Parietal lobe (tissue), 2 donors: Measurements from ENCODE around the gene RASGRP3. TPM values are rescaled to one million over a fixed set of nuclear protein-coding genes. Genes with fewer than 3 reads are reported as not detected.

ENCODE experiments used
- small RNA-seq: library from RNA; depleted of rRNA; stranded (forward); fragments of <200 nt; gene quantifications from one replicate; pipeline ENCODE3, GENCODE V24; 2014; ENCODE audit warnings: low replicate concordance
- total RNA-seq: library from RNA; depleted of rRNA; stranded (reverse); fragments of >200 nt; gene quantifications from one replicate; pipeline ENCODE4 v1.2.3, GENCODE V29; 2014

The RASGRP3 gene, protein sequence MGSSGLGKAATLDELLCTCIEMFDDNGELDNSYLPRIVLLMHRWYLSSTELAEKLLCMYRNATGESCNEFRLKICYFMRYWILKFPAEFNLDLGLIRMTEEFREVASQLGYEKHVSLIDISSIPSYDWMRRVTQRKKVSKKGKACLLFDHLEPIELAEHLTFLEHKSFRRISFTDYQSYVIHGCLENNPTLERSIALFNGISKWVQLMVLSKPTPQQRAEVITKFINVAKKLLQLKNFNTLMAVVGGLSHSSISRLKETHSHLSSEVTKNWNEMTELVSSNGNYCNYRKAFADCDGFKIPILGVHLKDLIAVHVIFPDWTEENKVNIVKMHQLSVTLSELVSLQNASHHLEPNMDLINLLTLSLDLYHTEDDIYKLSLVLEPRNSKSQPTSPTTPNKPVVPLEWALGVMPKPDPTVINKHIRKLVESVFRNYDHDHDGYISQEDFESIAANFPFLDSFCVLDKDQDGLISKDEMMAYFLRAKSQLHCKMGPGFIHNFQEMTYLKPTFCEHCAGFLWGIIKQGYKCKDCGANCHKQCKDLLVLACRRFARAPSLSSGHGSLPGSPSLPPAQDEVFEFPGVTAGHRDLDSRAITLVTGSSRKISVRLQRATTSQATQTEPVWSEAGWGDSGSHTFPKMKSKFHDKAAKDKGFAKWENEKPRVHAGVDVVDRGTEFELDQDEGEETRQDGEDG
- 12.2 TPM for total RNA-seq

GRCh38 chr2:33476131-33476792 is at the start of gene RASGRP3:
Gene RASGRP3, plus strand, starts transcription at chr2:33476649. Its CDS starts 38,488 bp downstream, at chr2:33515137.

GRCh38 chr2:33599175-33599942 is 122.9 kb downstream of the RASGRP3 start, which contains the start of gene FAM98A:
Gene FAM98A, minus strand, starts transcription at chr2:33599299. Its CDS starts 78 bp downstream, at chr2:33599221.

Small RNAs within 50 kb of the gene (small RNA-seq; reads per million reads assigned to genes)
- gene ATP6V0E1P3: not detected

Other genes starting within 250 kb of the RASGRP3 start
- gene FAM98A, start 122.7 kb downstream of the RASGRP3 start, total RNA-seq: 28.8 TPM